ENCODE results near the gene GNAS-AS1. TPM values are rescaled to one million over a fixed set of nuclear protein-coding genes. Genes with fewer than 3 reads are reported as not detected.

The GNAS-AS1 gene
- 5.8 to 6.3 TPM (median 5.9 TPM) in 3 replicates for total RNA-seq

DNA sequence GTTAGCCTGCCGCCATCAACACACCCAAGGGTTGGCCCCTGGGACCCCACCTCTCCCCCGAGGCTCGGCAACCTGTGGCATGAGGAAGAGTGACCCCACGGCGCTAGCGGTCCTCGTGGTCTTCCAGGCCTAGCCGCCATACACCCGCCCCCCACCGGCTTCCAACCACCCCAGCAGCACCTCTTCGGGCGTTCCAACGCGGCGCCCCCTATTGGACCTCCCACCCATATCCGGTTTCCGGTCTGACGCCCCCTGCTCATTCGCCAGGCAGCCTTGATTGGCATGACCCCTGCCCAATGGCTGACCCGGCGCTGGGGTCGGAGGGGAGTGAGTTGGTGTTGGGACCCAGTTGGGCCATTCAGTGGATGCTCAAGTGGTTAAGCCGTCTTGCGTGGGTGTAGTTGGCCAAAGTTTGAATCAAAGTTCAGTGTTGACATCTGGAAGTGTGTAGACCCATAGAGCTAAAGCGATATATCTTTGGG lies at the start of gene GNAS-AS1:
Gene GNAS-AS1, minus strand, starts transcription at position 210 of the 482 bp plus-strand sequence.
- peaks cover 31% of the 10 kb centered on the region for H3K4me1 Mint-ChIP-seq
- peak; percentile 85 to 91 for DNase-seq (ENCODE audit: low spot score in 2 of 2, unreplicated experiment in 2 of 2)
- H3K9me3 Mint-ChIP-seq = no peaks in the 10 kb centered on the region
- peak within 1 kb of the TSS; percentile 83 for H3K4me3 Mint-ChIP-seq
- H3K27ac Mint-ChIP-seq = peak within 1 kb of the TSS; percentile 65
- no peak for TF ChIP-seq CTCF (IDR thresholded peaks at IDR 0.05; ENCODE audit: unreplicated experiment)
- H3K27me3 Mint-ChIP-seq (ENCODE audit: low read depth) = peaks cover 86% of the 10 kb centered on the region
- H3K36me3 Mint-ChIP-seq = no peaks in the 10 kb centered on the region

DNA sequence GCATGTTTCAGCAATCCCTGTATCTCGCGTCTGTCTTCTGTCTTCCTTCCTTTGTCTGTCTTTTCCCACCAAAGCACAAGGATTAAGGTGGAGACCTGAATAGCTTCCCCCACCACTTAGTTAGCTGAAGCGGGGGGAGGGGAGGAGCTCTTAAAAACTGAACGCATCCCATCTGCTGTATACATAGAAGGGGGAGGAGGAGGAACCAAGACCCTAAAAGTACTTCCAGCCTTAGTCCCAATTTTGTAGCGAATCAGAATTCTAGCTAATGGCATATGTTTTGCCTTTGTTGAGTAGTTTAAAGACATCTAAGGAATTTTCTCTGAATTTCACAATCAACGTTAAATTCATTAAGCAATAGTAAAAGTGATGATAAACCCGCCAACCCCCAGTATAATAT lies 49.7 kb upstream of the GNAS-AS1 start:
- H3K27ac Mint-ChIP-seq = peak overlapping the region; percentile 74

DNA sequence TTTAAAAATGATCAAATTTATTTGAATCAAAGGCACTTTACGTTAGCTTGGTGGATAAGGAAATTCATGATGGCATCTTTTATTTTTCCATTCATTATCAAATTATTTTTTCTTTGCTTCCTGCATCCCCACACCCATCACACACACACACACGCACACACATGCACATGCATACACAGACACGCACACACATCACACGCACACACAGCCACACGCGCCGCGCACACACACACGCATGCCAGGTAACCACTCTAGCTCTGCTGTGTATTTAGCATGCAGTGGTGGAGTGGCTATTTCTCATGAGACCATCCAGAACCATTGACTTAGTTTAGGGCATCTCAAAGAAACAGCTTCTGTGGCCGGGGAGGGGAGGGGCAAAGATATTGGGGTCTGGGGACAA lies 48.8 kb upstream of the GNAS-AS1 start:
- DNase-seq (ENCODE audit: low spot score in 2 of 2, unreplicated experiment in 2 of 2) = no peak
- Mint-ChIP-seq H3K4me1 (peaks cover 73% of the 10 kb centered on the region), H3K36me3 (peaks cover 14% of the 10 kb centered on the region), H3K27ac (peak overlapping the region; percentile 80), H3K9me3 (no peaks in the 10 kb centered on the region), H3K27me3 (ENCODE audit: low read depth) (no peaks in the 10 kb centered on the region), H3K4me3 (no peak overlapping the region)
- no peak for TF ChIP-seq CTCF (IDR thresholded peaks at IDR 0.05; ENCODE audit: unreplicated experiment)

More for the DNA sequence above, 49.7 kb upstream of the GNAS-AS1 start:
- TF ChIP-seq CTCF (IDR thresholded peaks at IDR 0.05; ENCODE audit: unreplicated experiment) = no peak
- Mint-ChIP-seq H3K27me3 (ENCODE audit: low read depth) (no peaks in the 10 kb centered on the region), H3K4me3 (no peak overlapping the region), H3K9me3 (no peaks in the 10 kb centered on the region), H3K4me1 (peaks cover 64% of the 10 kb centered on the region), H3K36me3 (peaks cover 21% of the 10 kb centered on the region)
- DNase-seq (ENCODE audit: low spot score in 2 of 2, unreplicated experiment in 2 of 2) = no peak

GRCh38 chr20:58898629-58899408 lies 48.1 kb upstream of the GNAS-AS1 start:
- no peaks in the 10 kb centered on the region for H3K27me3 Mint-ChIP-seq (ENCODE audit: low read depth)
- H3K36me3 Mint-ChIP-seq = peaks cover 12% of the 10 kb centered on the region
- H3K9me3 Mint-ChIP-seq = no peaks in the 10 kb centered on the region
- H3K4me1 Mint-ChIP-seq = peaks cover 80% of the 10 kb centered on the region
- no peak for DNase-seq (ENCODE audit: low spot score in 2 of 2, unreplicated experiment in 2 of 2)
- peak overlapping the region; percentile 80 for H3K27ac Mint-ChIP-seq
- no peak for TF ChIP-seq CTCF (IDR thresholded peaks at IDR 0.05; ENCODE audit: unreplicated experiment)
- no peak overlapping the region for H3K4me3 Mint-ChIP-seq

DNA sequence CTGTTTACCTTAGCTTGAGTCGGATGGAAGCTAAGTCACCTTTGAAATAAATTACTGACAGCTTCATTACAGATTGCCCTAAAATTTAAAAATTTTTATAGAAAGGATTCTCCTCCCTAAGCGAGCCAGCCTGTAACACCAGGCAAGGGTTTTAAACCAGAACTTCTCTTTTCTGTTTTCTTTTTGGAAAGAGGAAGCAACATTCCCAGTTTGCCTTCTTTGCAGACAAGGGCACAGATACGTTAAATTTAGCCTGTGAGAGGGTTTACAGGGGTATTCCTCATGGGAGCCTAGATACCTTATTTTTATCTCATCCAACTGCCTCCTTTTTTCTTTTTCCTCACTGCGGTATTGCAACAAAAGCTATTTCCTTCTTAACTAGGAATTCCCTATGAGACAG lies 46.8 kb upstream of the GNAS-AS1 start:
- Mint-ChIP-seq H3K4me3 (no peak overlapping the region), H3K27me3 (ENCODE audit: low read depth) (no peaks in the 10 kb centered on the region), H3K36me3 (peaks cover 6% of the 10 kb centered on the region), H3K27ac (peak overlapping the region; percentile 77), H3K4me1 (peaks cover 89% of the 10 kb centered on the region), H3K9me3 (no peaks in the 10 kb centered on the region)
- no peak for TF ChIP-seq CTCF (IDR thresholded peaks at IDR 0.05; ENCODE audit: unreplicated experiment)
- DNase-seq (ENCODE audit: low spot score in 2 of 2, unreplicated experiment in 2 of 2) = no peak

Measured in mesothelial cell of epicardium (in vitro differentiated cells).